HG03064 (cell line): ENCODE measurements around the gene ACAN.
"Not testable (repeated sequence)": the region's sequence is repeated elsewhere in the genome, so short reads cannot be mapped to it uniquely, and the experiment has no call there.

Source experiments
- ATAC-seq: cut with Tn5 transposase; IDR thresholded peaks from one replicate; pipeline ENCODE4 v1.9.1; 2021; ENCODE audit warnings: low read depth; ENCODE audit not compliant: unreplicated experiment

The ACAN gene

GRCh38 chr15:88915354-88915753, 112.1 kb downstream of the ACAN start:
- ATAC-seq, result no peak

- no peak for ATAC-seq
Observed at GRCh38 chr15:88917760-88918159, 114.5 kb downstream of the ACAN start.

GRCh38 chr15:88918738-88919137, 115.5 kb downstream of the ACAN start:
- ATAC-seq, result no peak

GRCh38 chr15:88920186-88920891, 117.1 kb downstream of the ACAN start:
- no peak for ATAC-seq

- ATAC-seq, result not testable (repeated sequence)
Observed at GRCh38 chr15:88920892-88921435, 117.7 kb downstream of the ACAN start.
